ENCODE data around the gene CHTOP.

GRCh38 chr1:153630384-153630783 is 3.5 kb upstream of the CHTOP start:
- TF ChIP-seq JUND (IDR thresholded peaks at IDR 0.05; ENCODE audit: low read length) (no peak), EZH2 (IDR thresholded peaks at IDR 0.05; ENCODE audit: low read depth, low read length, severe bottlenecking) (no peak), GABPA (IDR thresholded peaks at IDR 0.05; ENCODE audit: borderline replicate concordance, insufficient read depth, low read length) (no peak), POLR2A (IDR thresholded peaks at IDR 0.05; ENCODE audit: control extremely low read depth in 1 of 2, low read depth in 2 of 2, low read length in 2 of 2) (no peak), TCF12 (IDR thresholded peaks at IDR 0.05; ENCODE audit: low read depth, low read length) (no peak), TAF1 (IDR thresholded peaks at IDR 0.05; ENCODE audit: low read depth, low read length) (no peak), MAX (IDR thresholded peaks at IDR 0.05) (no peak), CTBP2 (IDR thresholded peaks at IDR 0.05; ENCODE audit: borderline replicate concordance, insufficient read depth, insufficient read length, low read length) (no peak), POLR2AphosphoS5 (IDR thresholded peaks at IDR 0.05; ENCODE audit: low read depth, low read length) (no peak), SIRT6 (IDR thresholded peaks at IDR 0.05; ENCODE audit: low read length) (no peak), NANOG (IDR thresholded peaks at IDR 0.05; ENCODE audit: insufficient read depth, low read depth, low read length, poor library complexity, severe bottlenecking) (no peak), CREB1 (IDR thresholded peaks at IDR 0.05) (no peak)
- TF ChIP-seq, protein P1, sequence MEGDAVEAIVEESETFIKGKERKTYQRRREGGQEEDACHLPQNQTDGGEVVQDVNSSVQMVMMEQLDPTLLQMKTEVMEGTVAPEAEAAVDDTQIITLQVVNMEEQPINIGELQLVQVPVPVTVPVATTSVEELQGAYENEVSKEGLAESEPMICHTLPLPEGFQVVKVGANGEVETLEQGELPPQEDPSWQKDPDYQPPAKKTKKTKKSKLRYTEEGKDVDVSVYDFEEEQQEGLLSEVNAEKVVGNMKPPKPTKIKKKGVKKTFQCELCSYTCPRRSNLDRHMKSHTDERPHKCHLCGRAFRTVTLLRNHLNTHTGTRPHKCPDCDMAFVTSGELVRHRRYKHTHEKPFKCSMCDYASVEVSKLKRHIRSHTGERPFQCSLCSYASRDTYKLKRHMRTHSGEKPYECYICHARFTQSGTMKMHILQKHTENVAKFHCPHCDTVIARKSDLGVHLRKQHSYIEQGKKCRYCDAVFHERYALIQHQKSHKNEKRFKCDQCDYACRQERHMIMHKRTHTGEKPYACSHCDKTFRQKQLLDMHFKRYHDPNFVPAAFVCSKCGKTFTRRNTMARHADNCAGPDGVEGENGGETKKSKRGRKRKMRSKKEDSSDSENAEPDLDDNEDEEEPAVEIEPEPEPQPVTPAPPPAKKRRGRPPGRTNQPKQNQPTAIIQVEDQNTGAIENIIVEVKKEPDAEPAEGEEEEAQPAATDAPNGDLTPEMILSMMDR (IDR thresholded peaks at IDR 0.05; ENCODE audit: control extremely low read depth in 1 of 3, insufficient read depth in 1 of 3, low read depth in 1 of 3, low read length in 3 of 3), result no peak
- TF ChIP-seq, protein P2, sequence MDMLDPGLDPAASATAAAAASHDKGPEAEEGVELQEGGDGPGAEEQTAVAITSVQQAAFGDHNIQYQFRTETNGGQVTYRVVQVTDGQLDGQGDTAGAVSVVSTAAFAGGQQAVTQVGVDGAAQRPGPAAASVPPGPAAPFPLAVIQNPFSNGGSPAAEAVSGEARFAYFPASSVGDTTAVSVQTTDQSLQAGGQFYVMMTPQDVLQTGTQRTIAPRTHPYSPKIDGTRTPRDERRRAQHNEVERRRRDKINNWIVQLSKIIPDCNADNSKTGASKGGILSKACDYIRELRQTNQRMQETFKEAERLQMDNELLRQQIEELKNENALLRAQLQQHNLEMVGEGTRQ (IDR thresholded peaks at IDR 0.05; ENCODE audit: low read length), result no peak
